ENCODE data around the gene SLC17A6.

DNA sequence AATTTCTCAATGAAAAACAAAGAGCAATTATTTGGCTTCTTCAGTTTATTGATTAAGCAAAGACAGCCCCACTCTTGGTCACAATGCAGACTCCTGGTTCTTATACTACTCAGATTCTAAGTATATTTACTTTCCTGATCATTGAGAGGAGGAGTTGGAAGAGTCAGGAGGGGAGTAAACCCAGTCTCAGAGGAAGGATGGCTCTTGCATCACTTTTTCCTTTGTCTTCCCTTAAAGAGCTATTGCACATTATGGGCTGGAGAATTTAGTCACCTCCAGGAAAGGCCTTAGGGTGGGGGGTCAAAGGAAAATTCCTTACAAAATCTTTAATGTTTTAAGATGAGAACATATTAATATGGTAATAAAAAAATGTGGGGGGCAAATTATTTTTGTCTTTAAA lies 8.1 kb downstream of the SLC17A6 start:
- TF ChIP-seq, protein P1, sequence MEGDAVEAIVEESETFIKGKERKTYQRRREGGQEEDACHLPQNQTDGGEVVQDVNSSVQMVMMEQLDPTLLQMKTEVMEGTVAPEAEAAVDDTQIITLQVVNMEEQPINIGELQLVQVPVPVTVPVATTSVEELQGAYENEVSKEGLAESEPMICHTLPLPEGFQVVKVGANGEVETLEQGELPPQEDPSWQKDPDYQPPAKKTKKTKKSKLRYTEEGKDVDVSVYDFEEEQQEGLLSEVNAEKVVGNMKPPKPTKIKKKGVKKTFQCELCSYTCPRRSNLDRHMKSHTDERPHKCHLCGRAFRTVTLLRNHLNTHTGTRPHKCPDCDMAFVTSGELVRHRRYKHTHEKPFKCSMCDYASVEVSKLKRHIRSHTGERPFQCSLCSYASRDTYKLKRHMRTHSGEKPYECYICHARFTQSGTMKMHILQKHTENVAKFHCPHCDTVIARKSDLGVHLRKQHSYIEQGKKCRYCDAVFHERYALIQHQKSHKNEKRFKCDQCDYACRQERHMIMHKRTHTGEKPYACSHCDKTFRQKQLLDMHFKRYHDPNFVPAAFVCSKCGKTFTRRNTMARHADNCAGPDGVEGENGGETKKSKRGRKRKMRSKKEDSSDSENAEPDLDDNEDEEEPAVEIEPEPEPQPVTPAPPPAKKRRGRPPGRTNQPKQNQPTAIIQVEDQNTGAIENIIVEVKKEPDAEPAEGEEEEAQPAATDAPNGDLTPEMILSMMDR (conservative IDR thresholded peaks at IDR 0.05): no peak
- TF ChIP-seq EZH2 (IDR thresholded peaks at IDR 0.05; ENCODE audit: low read depth): no peak

Measured in PC-9 (cell line).